Measurements from ENCODE around the gene RELN.

DNA sequence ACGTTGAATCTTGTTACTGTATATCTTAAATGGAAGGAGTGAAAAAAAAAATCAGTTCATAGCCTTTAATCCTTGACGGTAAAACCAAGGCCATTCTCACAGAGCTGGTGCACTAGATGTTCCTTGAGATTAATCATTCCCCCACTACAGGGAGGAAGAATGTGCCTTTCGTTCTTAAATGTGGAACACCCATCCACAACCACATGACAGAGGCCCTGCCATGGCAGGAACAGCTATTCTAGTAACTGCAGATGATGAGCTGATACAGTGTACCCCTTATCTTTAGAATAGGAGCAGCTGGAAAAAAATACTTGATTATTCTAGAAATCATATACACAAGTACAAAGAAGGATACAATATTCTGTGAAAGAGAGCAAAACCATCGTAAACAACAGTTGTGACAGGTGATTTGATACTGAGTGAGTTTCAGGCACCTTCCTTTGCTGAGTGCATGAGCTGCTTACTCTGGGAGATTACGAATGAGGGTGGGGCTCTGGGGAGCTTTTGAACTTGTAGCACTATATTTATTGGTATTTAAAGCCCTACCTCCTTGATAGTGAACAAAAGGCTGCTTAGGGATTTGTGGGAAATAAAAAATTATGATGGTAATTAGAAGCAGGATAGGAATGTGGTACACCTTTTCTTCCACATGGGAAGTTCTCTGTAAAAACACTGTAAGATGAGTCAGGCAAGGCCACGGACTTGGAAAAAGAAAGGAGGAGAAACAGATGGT lies 299.1 kb downstream of the RELN start:
- TF ChIP-seq CTCF (IDR thresholded peaks at IDR 0.05 in 2 of 3, conservative IDR thresholded peaks at IDR 0.05 in 1 of 3; ENCODE audit: control insufficient read depth in 2 of 3, extremely low read depth in 1 of 3, insufficient read depth in 1 of 3, low read depth in 3 of 3, low read length in 3 of 3) (no peak), CHD2 (IDR thresholded peaks at IDR 0.05; ENCODE audit: borderline replicate concordance, low read depth, low read length) (no peak)

Measured in GM12878 (cell line).